CD1c-positive myeloid dendritic cell (primary cell): ENCODE results near the gene GTSE1.

Source experiments
- DNase-seq: peaks from one replicate; pipeline ENCODE4 v3.0.0-alpha.2; 2016; ENCODE audit errors: extremely low spot score

GTSE1 gene

GRCh38 chr22:46379066-46379930 lies 82.6 kb downstream of the GTSE1 start:
- DNase-seq: no peak

DNA sequence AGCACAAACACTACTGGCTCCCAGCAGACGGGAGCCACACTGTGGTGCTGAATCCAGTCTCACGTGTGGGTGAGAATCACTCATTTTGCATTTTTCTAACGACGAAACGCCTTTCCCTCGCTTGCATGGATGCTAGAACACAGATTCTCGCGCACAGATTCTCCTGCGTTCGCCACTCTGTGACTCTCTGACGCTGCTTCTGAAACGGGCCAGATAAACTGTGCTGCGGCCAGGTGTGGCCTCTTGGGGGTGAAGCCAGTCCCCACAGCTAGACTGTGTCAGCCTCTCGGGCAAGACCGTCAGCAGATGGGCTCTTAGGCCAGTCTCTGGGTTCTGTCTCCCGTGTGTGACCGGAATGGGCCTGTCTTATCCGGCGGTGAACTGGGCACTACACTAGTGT lies 83.4 kb downstream of the GTSE1 start:
- no peak for DNase-seq
